ENCODE data around the gene DUT. TPM values are rescaled to one million over a fixed set of nuclear protein-coding genes. Genes with fewer than 3 reads are reported as not detected.

DUT gene
- total and polyA plus RNA-seq, 12 donors, result 43.9 to 141 (median 92.5) TPM

DNA sequence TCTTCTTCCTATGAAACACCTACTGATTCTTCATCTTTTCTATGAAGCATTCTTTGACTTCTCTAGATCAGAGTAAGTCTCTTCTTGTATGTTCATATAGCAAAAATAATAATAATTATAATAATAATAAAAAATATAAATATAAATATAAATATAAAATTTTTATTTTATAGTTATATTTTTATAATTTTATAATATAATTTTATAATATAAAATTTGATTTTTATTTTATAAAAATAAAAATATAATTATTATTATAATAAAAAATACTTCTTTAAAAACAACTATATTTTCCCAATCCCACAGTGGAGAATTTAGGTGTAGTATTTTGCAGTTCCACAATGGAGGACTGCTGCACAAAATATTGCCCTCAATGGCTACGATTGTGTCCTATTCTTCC, 34.3 kb downstream of the DUT start:
- Histone ChIP-seq H3K27ac (no peak overlapping the region), H3K4me1 (replicated peaks in 1 of 2) (no peaks in the 10 kb centered on the region), H3K27me3 (no peaks in the 10 kb centered on the region), H3K9me3 (replicated peaks in 1 of 3) (no peaks in the 10 kb centered on the region), H3K4me3 (no peak overlapping the region), H3K36me3 (replicated peaks in 1 of 2) (no peaks in the 10 kb centered on the region)
- 83 to 93% (median 87%) methylated on average over 1 of the region's 1 CpG for WGBS, 4 donors
- intact Hi-C loops (cut with DNase I), result no loop called here
- TF ChIP-seq, protein P1, sequence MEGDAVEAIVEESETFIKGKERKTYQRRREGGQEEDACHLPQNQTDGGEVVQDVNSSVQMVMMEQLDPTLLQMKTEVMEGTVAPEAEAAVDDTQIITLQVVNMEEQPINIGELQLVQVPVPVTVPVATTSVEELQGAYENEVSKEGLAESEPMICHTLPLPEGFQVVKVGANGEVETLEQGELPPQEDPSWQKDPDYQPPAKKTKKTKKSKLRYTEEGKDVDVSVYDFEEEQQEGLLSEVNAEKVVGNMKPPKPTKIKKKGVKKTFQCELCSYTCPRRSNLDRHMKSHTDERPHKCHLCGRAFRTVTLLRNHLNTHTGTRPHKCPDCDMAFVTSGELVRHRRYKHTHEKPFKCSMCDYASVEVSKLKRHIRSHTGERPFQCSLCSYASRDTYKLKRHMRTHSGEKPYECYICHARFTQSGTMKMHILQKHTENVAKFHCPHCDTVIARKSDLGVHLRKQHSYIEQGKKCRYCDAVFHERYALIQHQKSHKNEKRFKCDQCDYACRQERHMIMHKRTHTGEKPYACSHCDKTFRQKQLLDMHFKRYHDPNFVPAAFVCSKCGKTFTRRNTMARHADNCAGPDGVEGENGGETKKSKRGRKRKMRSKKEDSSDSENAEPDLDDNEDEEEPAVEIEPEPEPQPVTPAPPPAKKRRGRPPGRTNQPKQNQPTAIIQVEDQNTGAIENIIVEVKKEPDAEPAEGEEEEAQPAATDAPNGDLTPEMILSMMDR (IDR thresholded peaks at IDR 0.05), result no peak
- no peak for TF ChIP-seq POLR2A (IDR thresholded peaks at IDR 0.05)
- DNase-seq, result no peak

DNA sequence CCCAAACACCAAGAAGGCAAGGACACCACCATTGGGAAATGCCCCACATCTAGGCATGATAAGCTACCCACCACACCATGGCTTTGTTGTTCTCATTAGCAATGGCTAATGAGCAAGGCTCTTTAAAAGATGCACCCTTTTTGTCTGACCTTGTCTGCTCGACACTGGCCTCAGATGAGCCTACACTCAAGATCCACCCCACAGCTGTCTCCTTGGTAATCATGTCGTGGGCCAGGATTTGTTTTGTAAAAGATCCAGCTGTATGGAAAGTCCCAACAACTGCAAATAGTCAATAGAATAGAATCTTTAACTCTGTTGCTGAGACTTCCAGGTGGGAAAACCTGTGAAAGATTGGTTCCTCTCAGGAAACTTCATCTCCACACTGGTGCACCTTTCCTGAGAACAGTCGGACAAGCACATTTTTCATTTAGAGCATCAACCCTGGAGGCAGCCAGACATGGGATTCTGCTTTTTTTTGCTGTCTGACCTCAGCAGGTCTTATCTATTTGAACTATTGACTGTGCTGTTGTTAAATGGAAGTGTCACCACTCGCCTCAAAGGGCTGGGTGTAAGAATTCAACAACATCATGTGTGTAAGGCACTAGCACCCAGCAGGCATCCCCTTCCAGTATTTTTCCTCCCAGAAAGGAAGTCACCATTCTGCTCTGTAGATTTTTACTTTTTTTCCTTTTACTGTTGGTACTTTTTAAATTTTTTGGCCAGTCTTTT, 35.5 kb downstream of the DUT start:
- no peak for DNase-seq
- intact Hi-C loops (cut with DNase I), result no loop called here
- H3K36me3 ChIP-seq (replicated peaks in 1 of 2), result no peaks in the 10 kb centered on the region
- H3K9me3 ChIP-seq (replicated peaks in 1 of 3), result no peaks in the 10 kb centered on the region
- no peaks in the 10 kb centered on the region for H3K27me3 ChIP-seq
- 36 to 53% (median 48%) methylated on average over 4 of the region's 4 CpGs for WGBS, 4 donors
- no peak overlapping the region for H3K27ac ChIP-seq
- TF ChIP-seq, protein P1 (IDR thresholded peaks at IDR 0.05), result no peak
- TF ChIP-seq POLR2A (IDR thresholded peaks at IDR 0.05), result no peak
- H3K4me1 ChIP-seq (replicated peaks in 1 of 2), result no peaks in the 10 kb centered on the region
- no peak overlapping the region for H3K4me3 ChIP-seq

DNA sequence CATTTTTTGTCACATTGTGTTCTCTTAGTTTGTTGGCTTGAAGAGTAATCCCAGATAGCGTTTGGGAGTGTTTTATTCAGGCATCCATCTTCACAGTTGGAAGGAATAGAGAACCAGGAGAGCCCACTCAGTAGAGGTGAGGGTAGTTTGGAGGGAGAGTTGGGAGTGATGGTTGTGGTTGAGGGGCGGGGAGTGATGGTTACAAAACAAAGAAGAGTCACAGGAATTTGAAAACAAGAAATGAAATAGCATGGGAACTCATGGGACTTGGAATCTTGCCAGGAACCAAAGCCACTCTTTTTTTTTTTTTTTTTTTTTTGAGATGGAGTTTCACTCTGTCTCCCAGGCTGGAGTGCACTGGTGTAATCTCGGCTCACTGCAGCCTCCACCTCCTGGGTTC, 36.3 kb downstream of the DUT start:
- H3K4me3 ChIP-seq, result no peak overlapping the region
- H3K9me3 ChIP-seq (replicated peaks in 1 of 3), result no peaks in the 10 kb centered on the region
- no peaks in the 10 kb centered on the region for H3K4me1 ChIP-seq (replicated peaks in 1 of 2)
- WGBS, 4 donors, result 70 to 85% (median 76%) methylated on average over 3 of the region's 3 CpGs
- H3K27ac ChIP-seq, result no peak overlapping the region
- intact Hi-C loops (cut with DNase I), result no loop called here
- DNase-seq, result no peak
- TF ChIP-seq POLR2A (IDR thresholded peaks at IDR 0.05), result no peak
- TF ChIP-seq, protein P1 (IDR thresholded peaks at IDR 0.05), result no peak
- H3K27me3 ChIP-seq, result no peaks in the 10 kb centered on the region
- no peaks in the 10 kb centered on the region for H3K36me3 ChIP-seq (replicated peaks in 1 of 2)

DNA sequence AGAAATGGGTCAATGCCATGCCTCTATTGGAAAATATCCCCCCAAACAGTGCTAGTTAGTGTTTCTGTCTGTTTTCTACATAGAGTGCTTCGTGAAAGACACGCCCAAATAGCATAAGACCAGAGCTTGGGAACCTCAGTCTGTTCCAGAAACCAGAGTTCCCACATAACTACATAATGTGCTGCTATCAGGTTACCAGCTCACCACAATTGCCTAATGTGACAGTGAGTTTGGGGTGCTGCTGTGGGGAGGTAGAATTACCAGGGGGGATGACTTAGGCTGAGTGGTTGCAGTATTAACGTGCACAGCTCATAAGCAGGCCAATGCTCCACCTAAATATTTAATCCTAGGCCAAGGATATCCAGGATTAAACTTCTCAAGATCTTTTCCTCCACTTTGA, 39.2 kb downstream of the DUT start:
- Histone ChIP-seq H3K27ac (no peak overlapping the region), H3K27me3 (no peaks in the 10 kb centered on the region), H3K4me3 (no peak overlapping the region), H3K9me3 (replicated peaks in 1 of 3) (no peaks in the 10 kb centered on the region), H3K4me1 (replicated peaks in 1 of 2) (no peaks in the 10 kb centered on the region), H3K36me3 (replicated peaks in 1 of 2) (no peaks in the 10 kb centered on the region)
- TF ChIP-seq, protein P1 (IDR thresholded peaks at IDR 0.05), result no peak
- no peak for TF ChIP-seq POLR2A (IDR thresholded peaks at IDR 0.05)
- intact Hi-C loops (cut with DNase I), result no loop called here
- WGBS, 4 donors, result 91 to 96% (median 94%) methylated on average over 3 of the region's 3 CpGs
- DNase-seq, result no peak

Data from adrenal gland (tissue), 12 donors.